ENCODE measurements around the gene DNAJB12.
"Not testable (repeated sequence)": the region's sequence is repeated elsewhere in the genome, so short reads cannot be mapped to it uniquely, and the experiment has no call there.

The DNAJB12 gene

GRCh38 chr10:72354356-72355213, at the start of gene DNAJB12:
Gene DNAJB12 (minus strand): TSS chr10:72354919. CDS start chr10:72354897, 22 bp downstream.
- DNase-seq, result peak; percentile 90 to 93

- not testable (repeated sequence) for DNase-seq
These were observed 40.9 kb upstream of the DNAJB12 start for GRCh38 chr10:72395581-72395980.

GRCh38 chr10:72392571-72392970, 37.9 kb upstream of the DNAJB12 start:
- no peak for DNase-seq

GRCh38 chr10:72390764-72391163, 36.0 kb upstream of the DNAJB12 start:
- no peak for DNase-seq

- no peak for DNase-seq
These were observed 35.0 kb upstream of the DNAJB12 start for GRCh38 chr10:72389716-72390115.

- DNase-seq, result no peak
These were observed 34.3 kb upstream of the DNAJB12 start for GRCh38 chr10:72389014-72389413.

- DNase-seq, result no peak
These were observed 33.3 kb upstream of the DNAJB12 start for GRCh38 chr10:72388062-72388461.

GRCh38 chr10:72386916-72387586, 32.3 kb upstream of the DNAJB12 start:
- no peak for DNase-seq

GRCh38 chr10:72385724-72386123, 31.0 kb upstream of the DNAJB12 start:
- DNase-seq, result no peak

GRCh38 chr10:72384982-72385381, 30.3 kb upstream of the DNAJB12 start:
- DNase-seq, result not testable (repeated sequence)

GRCh38 chr10:72379776-72380175, 25.1 kb upstream of the DNAJB12 start:
- no peak for DNase-seq

- DNase-seq, result no peak
These were observed 24.3 kb upstream of the DNAJB12 start for GRCh38 chr10:72379062-72379461.

GRCh38 chr10:72375585-72375984, 20.9 kb upstream of the DNAJB12 start:
- DNase-seq, result no peak

GRCh38 chr10:72375173-72375572, 20.5 kb upstream of the DNAJB12 start:
- DNase-seq, result no peak

GRCh38 chr10:72370201-72370722, 15.5 kb upstream of the DNAJB12 start:
- DNase-seq, result peak; percentile 15 to 74

- DNase-seq, result no peak
These were observed 12.7 kb upstream of the DNAJB12 start for GRCh38 chr10:72367301-72367960.

- DNase-seq, result no peak
These were observed 10.6 kb upstream of the DNAJB12 start for GRCh38 chr10:72365106-72365895.

GRCh38 chr10:72364239-72364777, 9.6 kb upstream of the DNAJB12 start:
- DNase-seq, result peak; percentile 85 to 91

GRCh38 chr10:72356987-72357386, 2.3 kb upstream of the DNAJB12 start:
- no peak for DNase-seq

- no peak for DNase-seq
These were observed 1.4 kb upstream of the DNAJB12 start for GRCh38 chr10:72356115-72356514.

GRCh38 chr10:72355214-72355555, 466 bp upstream of the DNAJB12 start:
- no peak for DNase-seq

- no peak for DNase-seq
These were observed 759 bp downstream of the DNAJB12 start for GRCh38 chr10:72353965-72354355.
